ENCODE measurements around the gene IGF2R. TPM values are rescaled to one million over a fixed set of nuclear protein-coding genes. Genes with fewer than 3 reads are reported as not detected.

IGF2R gene
- polyA plus RNA-seq, 1 donor (not counting 4 experiments of a cell fraction or from before 2014, with no cell fraction given) = 40.9 TPM

DNA sequence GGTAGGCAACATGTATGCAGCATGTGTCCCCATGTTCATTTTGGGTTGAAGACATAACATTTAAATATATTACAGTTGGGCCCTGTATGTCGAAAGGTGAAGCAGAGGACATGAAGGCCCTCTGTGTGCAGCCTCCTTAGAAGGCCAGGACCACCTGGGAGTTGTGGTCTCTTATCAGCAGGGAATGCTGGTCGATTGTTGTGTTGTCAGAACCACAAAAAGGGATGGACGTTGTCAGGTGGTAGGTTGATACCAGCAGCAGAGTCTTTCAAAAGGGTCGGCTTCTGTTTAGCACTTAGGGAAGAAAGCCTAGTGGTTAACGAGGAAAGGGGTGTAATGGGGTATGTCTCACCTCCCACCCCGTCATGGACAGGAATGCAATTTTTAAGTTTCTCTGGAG, 85.4 kb downstream of the IGF2R start:
- Histone ChIP-seq H3K27me3 (ENCODE audit: control insufficient read depth, extremely low read depth, insufficient read depth, low read length) (no peaks in the 10 kb centered on the region), H3K4me3 (ENCODE audit: control insufficient read depth in 2 of 3, extremely low read depth in 1 of 3, insufficient read depth in 2 of 3, low read depth in 1 of 3, low read length in 3 of 3) (no peak overlapping the region), H3K4me1 (ENCODE audit: control insufficient read depth, extremely low read depth, insufficient read depth, low read length) (no peaks in the 10 kb centered on the region), H3K4me2 (ENCODE audit: control insufficient read depth, extremely low read depth, insufficient read depth, low read depth, low read length) (no peak overlapping the region), H4K20me1 (ENCODE audit: control insufficient read depth, extremely low read depth, insufficient read depth, low read length) (no peaks in the 10 kb centered on the region), H3K9me3 (ENCODE audit: control insufficient read depth, low read depth, low read length) (no peaks in the 10 kb centered on the region), H3K9ac (ENCODE audit: control insufficient read depth, extremely low read depth, insufficient read depth, low read length) (no peak overlapping the region), H3K79me2 (ENCODE audit: control insufficient read depth, insufficient read depth, low read length) (no peaks in the 10 kb centered on the region), H2AFZ (ENCODE audit: control insufficient read depth, low read length) (no peak overlapping the region), H3K9me1 (ENCODE audit: control insufficient read depth, extremely low read depth, insufficient read depth, low read length) (no peaks in the 10 kb centered on the region), H3K27ac (ENCODE audit: control insufficient read depth, insufficient read depth, low read length) (no peak overlapping the region), H3K36me3 (ENCODE audit: control insufficient read depth in 2 of 2, extremely low read depth in 1 of 2, insufficient read depth in 2 of 2, low read length in 2 of 2) (peaks cover 40 to 56% of the 10 kb centered on the region in 2 experiments)
- TF ChIP-seq, protein P1, sequence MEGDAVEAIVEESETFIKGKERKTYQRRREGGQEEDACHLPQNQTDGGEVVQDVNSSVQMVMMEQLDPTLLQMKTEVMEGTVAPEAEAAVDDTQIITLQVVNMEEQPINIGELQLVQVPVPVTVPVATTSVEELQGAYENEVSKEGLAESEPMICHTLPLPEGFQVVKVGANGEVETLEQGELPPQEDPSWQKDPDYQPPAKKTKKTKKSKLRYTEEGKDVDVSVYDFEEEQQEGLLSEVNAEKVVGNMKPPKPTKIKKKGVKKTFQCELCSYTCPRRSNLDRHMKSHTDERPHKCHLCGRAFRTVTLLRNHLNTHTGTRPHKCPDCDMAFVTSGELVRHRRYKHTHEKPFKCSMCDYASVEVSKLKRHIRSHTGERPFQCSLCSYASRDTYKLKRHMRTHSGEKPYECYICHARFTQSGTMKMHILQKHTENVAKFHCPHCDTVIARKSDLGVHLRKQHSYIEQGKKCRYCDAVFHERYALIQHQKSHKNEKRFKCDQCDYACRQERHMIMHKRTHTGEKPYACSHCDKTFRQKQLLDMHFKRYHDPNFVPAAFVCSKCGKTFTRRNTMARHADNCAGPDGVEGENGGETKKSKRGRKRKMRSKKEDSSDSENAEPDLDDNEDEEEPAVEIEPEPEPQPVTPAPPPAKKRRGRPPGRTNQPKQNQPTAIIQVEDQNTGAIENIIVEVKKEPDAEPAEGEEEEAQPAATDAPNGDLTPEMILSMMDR (optimal IDR thresholded peaks at IDR 0.05 in 1 of 3, IDR thresholded peaks at IDR 0.05 in 1 of 3, conservative IDR thresholded peaks at IDR 0.05 in 1 of 3; ENCODE audit: extremely low read depth in 1 of 3, insufficient read depth in 2 of 3, low read length in 3 of 3) = no peak
- TF ChIP-seq EZH2 (IDR thresholded peaks at IDR 0.05; ENCODE audit: low read length) = no peak
- no peak for DNase-seq (ENCODE audit: low read depth, low spot score)
- no peak for FAIRE-seq
- dilution Hi-C loops (cut with MboI; ENCODE audit: extremely low pct_ligation_motif_present, low sequenced_read_pairs) = no loop called here

DNA sequence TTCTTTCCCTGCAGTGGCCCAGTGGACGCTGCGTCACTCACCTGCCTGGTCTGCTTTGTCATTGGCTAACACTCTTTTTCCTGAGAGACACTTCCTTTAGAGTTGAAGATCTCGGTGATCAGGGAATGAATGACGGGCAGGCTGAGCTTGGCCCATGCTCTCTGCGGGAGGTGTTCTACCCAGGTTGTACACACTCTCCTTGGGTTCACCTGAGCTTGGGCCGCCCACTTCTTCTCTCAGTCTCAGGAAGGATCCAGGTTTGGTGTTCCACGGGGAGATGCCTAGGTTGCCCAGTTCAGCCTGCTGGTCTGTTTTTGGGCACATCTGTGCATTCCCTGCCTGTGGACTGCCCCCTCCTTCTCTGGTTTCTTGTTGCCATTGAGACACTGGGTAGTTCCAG, 86.0 kb downstream of the IGF2R start:
- Histone ChIP-seq H3K4me3 (ENCODE audit: control insufficient read depth in 2 of 3, extremely low read depth in 1 of 3, insufficient read depth in 2 of 3, low read depth in 1 of 3, low read length in 3 of 3) (no peak overlapping the region), H3K9me3 (ENCODE audit: control insufficient read depth, low read depth, low read length) (no peaks in the 10 kb centered on the region), H2AFZ (ENCODE audit: control insufficient read depth, low read length) (no peak overlapping the region), H3K27me3 (ENCODE audit: control insufficient read depth, extremely low read depth, insufficient read depth, low read length) (no peaks in the 10 kb centered on the region), H3K79me2 (ENCODE audit: control insufficient read depth, insufficient read depth, low read length) (no peaks in the 10 kb centered on the region), H3K36me3 (ENCODE audit: control insufficient read depth in 2 of 2, extremely low read depth in 1 of 2, insufficient read depth in 2 of 2, low read length in 2 of 2) (peaks cover 40 to 57% of the 10 kb centered on the region in 2 experiments), H3K9ac (ENCODE audit: control insufficient read depth, extremely low read depth, insufficient read depth, low read length) (no peak overlapping the region), H3K9me1 (ENCODE audit: control insufficient read depth, extremely low read depth, insufficient read depth, low read length) (no peaks in the 10 kb centered on the region), H3K4me2 (ENCODE audit: control insufficient read depth, extremely low read depth, insufficient read depth, low read depth, low read length) (no peak overlapping the region), H3K4me1 (ENCODE audit: control insufficient read depth, extremely low read depth, insufficient read depth, low read length) (no peaks in the 10 kb centered on the region), H4K20me1 (ENCODE audit: control insufficient read depth, extremely low read depth, insufficient read depth, low read length) (no peaks in the 10 kb centered on the region), H3K27ac (ENCODE audit: control insufficient read depth, insufficient read depth, low read length) (no peak overlapping the region)
- DNase-seq (ENCODE audit: low read depth, low spot score) (no peak), FAIRE-seq (no peak)
- TF ChIP-seq, protein P1 (optimal IDR thresholded peaks at IDR 0.05 in 1 of 3, IDR thresholded peaks at IDR 0.05 in 1 of 3, conservative IDR thresholded peaks at IDR 0.05 in 1 of 3; ENCODE audit: extremely low read depth in 1 of 3, insufficient read depth in 2 of 3, low read length in 3 of 3) = no peak
- TF ChIP-seq EZH2 (IDR thresholded peaks at IDR 0.05; ENCODE audit: low read length) = no peak
- dilution Hi-C loops (cut with MboI; ENCODE audit: extremely low pct_ligation_motif_present, low sequenced_read_pairs) = no loop called here

All from keratinocyte (primary cell).